ENCODE data around the gene LGR5. TPM values are rescaled to one million over a fixed set of nuclear protein-coding genes. Genes with fewer than 3 reads are reported as not detected.
A peak's percentile ranks its signal among the peaks of the same experiment; 100 is the strongest.

The LGR5 gene
- total and polyA plus RNA-seq, 8 donors: 0.06 to 0.17 (median 0.11) TPM; not detected in 4

GRCh38 chr12:71599210-71599609 lies 159.6 kb downstream of the LGR5 start:
- Histone ChIP-seq H3K4me1 (no peaks in the 10 kb centered on the region), H3K36me3 (no peaks in the 10 kb centered on the region), H3K9me3 (no peaks in the 10 kb centered on the region), H3K27me3 (no peaks in the 10 kb centered on the region), H3K27ac (no peak overlapping the region), H3K4me3 (no peak overlapping the region)
- TF ChIP-seq CTCF (IDR thresholded peaks at IDR 0.05): no peak
- intact Hi-C loops (cut with DNase I): no loop called here
- DNase-seq (no peak), ATAC-seq (no peak), FAIRE-seq (no peak)

GRCh38 chr12:71601546-71601945 lies 161.9 kb downstream of the LGR5 start:
- Histone ChIP-seq H3K9me3 (no peaks in the 10 kb centered on the region), H3K27ac (no peak overlapping the region), H3K27me3 (no peaks in the 10 kb centered on the region), H3K4me3 (no peak overlapping the region), H3K36me3 (no peaks in the 10 kb centered on the region), H3K4me1 (peaks cover 0 to 5% (median 4%) of the 10 kb centered on the region in 3 donors)
- intact Hi-C loops (cut with DNase I): no loop called here
- FAIRE-seq (no peak), ATAC-seq (no peak), DNase-seq (no peak)
- no peak for TF ChIP-seq CTCF (IDR thresholded peaks at IDR 0.05)

GRCh38 chr12:71602761-71603577 lies 163.4 kb downstream of the LGR5 start:
- intact Hi-C loops (cut with DNase I): no loop called here
- Histone ChIP-seq H3K9me3 (no peaks in the 10 kb centered on the region), H3K4me1 (peaks cover 0 to 5% (median 4%) of the 10 kb centered on the region in 3 donors), H3K36me3 (no peaks in the 10 kb centered on the region), H3K27me3 (no peaks in the 10 kb centered on the region), H3K27ac (no peak overlapping the region), H3K4me3 (no peak overlapping the region)
- no peak for TF ChIP-seq CTCF (IDR thresholded peaks at IDR 0.05)
- FAIRE-seq: no peak
- peak in 1 of 4 donors; percentile 26 for ATAC-seq
- no peak for DNase-seq
- 71 to 82% methylated on average over 10 of the region's 10 CpGs for WGBS, 2 donors

GRCh38 chr12:71605039-71605438 lies 165.4 kb downstream of the LGR5 start:
- no peak for FAIRE-seq
- DNase-seq: no peak
- H3K36me3 ChIP-seq: peaks cover 0 to 14% (median 5%) of the 10 kb centered on the region in 3 donors
- no peak overlapping the region for H3K27ac ChIP-seq
- H3K4me3 ChIP-seq: no peak overlapping the region
- no peak for TF ChIP-seq CTCF (IDR thresholded peaks at IDR 0.05)
- peak in 3 of 4 donors; percentile 14 to 61 (median 45) for ATAC-seq
- intact Hi-C loops (cut with DNase I): no loop called here
- no peaks in the 10 kb centered on the region for H3K27me3 ChIP-seq
- 46 to 48% methylated on average over 3 of the region's 3 CpGs for WGBS, 2 donors
- H3K4me1 ChIP-seq: peaks cover 0 to 12% (median 5%) of the 10 kb centered on the region in 3 donors
- no peaks in the 10 kb centered on the region for H3K9me3 ChIP-seq
